Thoracic aorta (tissue), 2 donors: ENCODE data around the gene CCZ1B. TPM values are rescaled to one million over a fixed set of nuclear protein-coding genes. Genes with fewer than 3 reads are reported as not detected.
"Not testable (repeated sequence)": the region's sequence is repeated elsewhere in the genome, so short reads cannot be mapped to it uniquely, and the experiment has no call there.

ENCODE experiments used
- ATAC-seq: fragments of 150-250 bp; one replicate; pipeline ENCODE4 v1.8.0; 2017; ENCODE audit warnings: low read depth; ENCODE audit not compliant: insufficient number of reproducible peaks, low FRiP score
- DNase-seq: peaks from one replicate; pipeline ENCODE4 v3.0.0-alpha.2; 2020; ENCODE audit warnings: low spot score
- H3K27ac ChIP-seq, 2 donors: fragments of 200-600 bp; sonication (generic); 1 replicate in 1 of 2; 2 replicates in 1 of 2; pipeline ENCODE4 v1.5.1; 2016; ENCODE audit warnings: mild to moderate bottlenecking in 2 of 2, moderate library complexity in 2 of 2
- H3K27me3 ChIP-seq: fragments of 200-600 bp; sonication (generic); replicated peaks from 2 replicates; pipeline ENCODE4 v1.6.0; 2016; ENCODE audit warnings: mild to moderate bottlenecking; ENCODE audit not compliant: insufficient read depth
- H3K36me3 ChIP-seq: fragments of 200-600 bp; sonication (generic); one replicate; pipeline ENCODE4 v1.5.1; 2016
- H3K4me1 ChIP-seq, 2 donors: fragments of 200-600 bp; sonication (generic); 1 replicate in 1 of 2; 2 replicates in 1 of 2; pipeline versions ENCODE4 v1.5.1 to v1.6.0; 2016; ENCODE audit warnings: low read depth in 2 of 2, mild to moderate bottlenecking in 1 of 2; ENCODE audit not compliant: control insufficient read depth in 1 of 2
- H3K4me3 ChIP-seq: fragments of 200-600 bp; sonication (generic); 2 replicates; pipeline ENCODE4 v1.5.1; 2016; ENCODE audit warnings: mild to moderate bottlenecking
- H3K9me3 ChIP-seq: fragments of 200-600 bp; sonication (generic); 2 replicates; pipeline ENCODE4 v1.5.1; 2016
- total RNA-seq, 2 donors: library from RNA; depleted of rRNA; stranded (reverse); fragments of >200 nt; gene quantifications; one replicate each; pipeline versions ENCODE4 v1.1.0 to v1.2.3, GENCODE V29; 2016
- TF ChIP-seq, protein P1 (sequence below): fragments of 200-600 bp; sonication (generic); IDR thresholded peaks from one replicate; pipeline ENCODE4 v1.5.1; 2019; ENCODE audit warnings: antibody characterized with exemption

The CCZ1B gene
- total RNA-seq, 2 donors from 2014 or later: 33.7 to 76.2 TPM

DNA sequence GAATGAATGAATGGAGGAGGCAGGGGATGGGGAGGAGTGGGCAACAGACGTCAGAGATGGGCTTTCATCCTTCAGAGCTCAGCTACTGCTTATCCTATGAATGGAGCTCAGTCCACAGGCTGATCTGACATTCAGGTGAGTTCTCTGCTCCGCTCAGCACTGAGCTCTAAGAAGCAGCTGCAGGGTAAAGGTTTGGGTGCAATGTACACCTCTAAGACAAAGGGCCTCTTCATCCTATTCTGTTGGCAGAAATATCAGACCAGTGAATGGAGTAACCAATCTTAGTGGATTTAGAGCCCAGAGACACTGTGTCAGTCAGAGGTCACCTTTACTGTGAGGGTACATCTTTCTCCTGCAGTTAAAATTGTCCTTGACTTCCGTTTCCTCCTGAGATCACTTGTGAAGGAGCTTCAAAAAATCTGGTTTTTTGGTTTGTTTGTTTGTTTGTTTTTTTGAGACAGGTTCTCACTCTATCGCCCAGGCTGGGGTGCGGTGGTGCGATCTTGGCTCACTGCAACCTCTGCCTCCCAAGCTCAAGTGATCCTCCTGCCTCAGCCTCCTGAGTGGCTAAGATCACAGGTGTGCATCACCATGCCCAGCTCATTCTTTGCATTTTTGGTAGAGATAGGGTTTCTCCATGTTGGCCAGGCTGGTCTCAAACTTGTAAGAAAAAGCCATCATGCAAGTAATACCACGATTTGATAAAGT lies 5.1 kb upstream of the CCZ1B start:
- Histone ChIP-seq H3K27me3 (no peaks in the 10 kb centered on the region), H3K9me3 (no peaks in the 10 kb centered on the region), H3K4me1 (no peaks in the 10 kb centered on the region), H3K27ac (no peak overlapping the region), H3K4me3 (no peak overlapping the region), H3K36me3 (no peaks in the 10 kb centered on the region)
- DNase-seq: no peak
- no peak for ATAC-seq
- TF ChIP-seq, protein P1, sequence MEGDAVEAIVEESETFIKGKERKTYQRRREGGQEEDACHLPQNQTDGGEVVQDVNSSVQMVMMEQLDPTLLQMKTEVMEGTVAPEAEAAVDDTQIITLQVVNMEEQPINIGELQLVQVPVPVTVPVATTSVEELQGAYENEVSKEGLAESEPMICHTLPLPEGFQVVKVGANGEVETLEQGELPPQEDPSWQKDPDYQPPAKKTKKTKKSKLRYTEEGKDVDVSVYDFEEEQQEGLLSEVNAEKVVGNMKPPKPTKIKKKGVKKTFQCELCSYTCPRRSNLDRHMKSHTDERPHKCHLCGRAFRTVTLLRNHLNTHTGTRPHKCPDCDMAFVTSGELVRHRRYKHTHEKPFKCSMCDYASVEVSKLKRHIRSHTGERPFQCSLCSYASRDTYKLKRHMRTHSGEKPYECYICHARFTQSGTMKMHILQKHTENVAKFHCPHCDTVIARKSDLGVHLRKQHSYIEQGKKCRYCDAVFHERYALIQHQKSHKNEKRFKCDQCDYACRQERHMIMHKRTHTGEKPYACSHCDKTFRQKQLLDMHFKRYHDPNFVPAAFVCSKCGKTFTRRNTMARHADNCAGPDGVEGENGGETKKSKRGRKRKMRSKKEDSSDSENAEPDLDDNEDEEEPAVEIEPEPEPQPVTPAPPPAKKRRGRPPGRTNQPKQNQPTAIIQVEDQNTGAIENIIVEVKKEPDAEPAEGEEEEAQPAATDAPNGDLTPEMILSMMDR: no peak

DNA sequence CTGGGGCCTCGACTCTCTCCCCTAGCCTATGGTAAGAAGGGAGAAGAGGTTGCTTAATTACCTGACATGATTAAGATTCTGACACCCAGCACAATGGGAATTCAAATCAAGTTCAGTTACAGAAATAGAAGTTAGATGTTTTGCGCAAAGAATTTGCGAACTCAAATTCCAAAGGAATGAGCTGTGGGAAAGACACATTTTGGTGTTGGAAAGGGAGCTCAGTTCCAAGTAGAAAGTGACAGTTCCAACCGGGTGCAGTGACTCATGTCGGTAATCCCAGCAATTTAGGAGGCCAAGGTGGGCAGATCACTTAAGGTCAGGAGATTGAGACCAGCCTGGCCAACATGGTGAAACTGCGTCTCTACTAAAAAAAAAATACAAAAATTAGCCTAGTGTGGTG lies 4.0 kb upstream of the CCZ1B start:
- not testable (repeated sequence) for H3K27ac ChIP-seq, ATAC-seq, DNase-seq, H3K4me3 ChIP-seq, H3K9me3 ChIP-seq, H3K4me1 ChIP-seq, H3K27me3 ChIP-seq, H3K36me3 ChIP-seq

- H3K36me3 ChIP-seq, H3K4me1 ChIP-seq, H3K27me3 ChIP-seq, H3K4me3 ChIP-seq, H3K9me3 ChIP-seq, ATAC-seq, DNase-seq, H3K27ac ChIP-seq: not testable (repeated sequence)
These were observed 3.5 kb upstream of the CCZ1B start for GRCh38 chr7:6829616-6830015.

- not testable (repeated sequence) for H3K36me3 ChIP-seq, H3K27me3 ChIP-seq, DNase-seq, H3K27ac ChIP-seq, H3K4me1 ChIP-seq, H3K4me3 ChIP-seq, H3K9me3 ChIP-seq, ATAC-seq
These were observed 1.1 kb upstream of the CCZ1B start for GRCh38 chr7:6827180-6827579.

- H3K4me3 ChIP-seq: peak overlapping the region; percentile 77
- H3K36me3 ChIP-seq, H3K27ac ChIP-seq, DNase-seq, H3K9me3 ChIP-seq, ATAC-seq, H3K4me1 ChIP-seq, H3K27me3 ChIP-seq: not testable (repeated sequence)
These were observed 594 bp downstream of the CCZ1B start for GRCh38 chr7:6825236-6826125.

- H3K36me3 ChIP-seq: peaks cover 10% of the 10 kb centered on the region
- H3K27ac ChIP-seq, H3K4me3 ChIP-seq, ATAC-seq, H3K9me3 ChIP-seq, H3K27me3 ChIP-seq, H3K4me1 ChIP-seq, DNase-seq: not testable (repeated sequence)
These were observed 4.5 kb downstream of the CCZ1B start for GRCh38 chr7:6821622-6822021.

DNA sequence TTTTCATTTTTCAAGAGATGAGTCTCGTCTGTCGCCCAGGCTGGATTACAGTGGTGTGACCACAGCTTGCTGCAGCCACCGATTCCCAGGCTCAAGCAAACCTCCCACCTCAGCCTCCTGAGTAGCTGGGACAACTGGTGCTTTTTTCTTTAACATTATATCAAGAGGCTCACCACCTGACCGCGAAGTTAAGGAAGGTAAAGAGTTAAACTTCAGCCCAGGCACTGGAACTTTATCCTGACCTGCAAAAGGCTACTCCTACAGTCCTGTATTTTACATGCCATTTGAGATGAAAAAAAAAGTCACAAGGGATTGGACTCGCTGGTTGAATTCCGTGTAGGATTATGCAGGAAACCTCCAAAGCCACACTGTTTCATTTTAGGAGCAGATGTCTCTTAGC lies 10.6 kb downstream of the CCZ1B start:
- not testable (repeated sequence) for H3K4me1 ChIP-seq, ATAC-seq, H3K9me3 ChIP-seq, H3K27ac ChIP-seq, H3K27me3 ChIP-seq, DNase-seq, H3K4me3 ChIP-seq
- H3K36me3 ChIP-seq: peaks cover 18% of the 10 kb centered on the region

DNA sequence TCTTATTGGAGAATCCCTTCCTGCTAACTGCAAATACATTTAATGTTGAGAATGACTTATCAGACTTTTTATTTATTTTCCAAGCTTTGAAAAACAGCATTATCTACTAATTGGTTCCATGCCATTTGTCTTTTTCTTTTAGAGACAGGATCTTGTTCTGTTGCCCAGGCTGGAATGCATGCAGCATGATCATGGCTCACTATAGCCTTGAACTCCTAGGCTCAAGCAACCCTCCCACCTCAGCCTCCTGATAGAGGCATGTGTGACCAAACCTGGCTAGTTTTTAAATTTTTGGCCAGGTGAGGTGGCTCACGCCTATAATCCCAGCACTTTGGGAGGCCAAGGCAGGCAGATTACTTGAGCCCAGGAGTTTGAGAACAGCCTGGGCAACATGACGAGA lies 13.1 kb downstream of the CCZ1B start:
- H3K4me1 ChIP-seq, H3K27me3 ChIP-seq, H3K4me3 ChIP-seq, DNase-seq, H3K27ac ChIP-seq, H3K9me3 ChIP-seq, ATAC-seq: not testable (repeated sequence)
- peaks cover 15% of the 10 kb centered on the region for H3K36me3 ChIP-seq

GRCh38 chr7:6807959-6808358 lies 18.1 kb downstream of the CCZ1B start:
- not testable (repeated sequence) for H3K27me3 ChIP-seq, H3K4me1 ChIP-seq, H3K36me3 ChIP-seq, H3K27ac ChIP-seq, H3K4me3 ChIP-seq, H3K9me3 ChIP-seq, ATAC-seq, DNase-seq

DNA sequence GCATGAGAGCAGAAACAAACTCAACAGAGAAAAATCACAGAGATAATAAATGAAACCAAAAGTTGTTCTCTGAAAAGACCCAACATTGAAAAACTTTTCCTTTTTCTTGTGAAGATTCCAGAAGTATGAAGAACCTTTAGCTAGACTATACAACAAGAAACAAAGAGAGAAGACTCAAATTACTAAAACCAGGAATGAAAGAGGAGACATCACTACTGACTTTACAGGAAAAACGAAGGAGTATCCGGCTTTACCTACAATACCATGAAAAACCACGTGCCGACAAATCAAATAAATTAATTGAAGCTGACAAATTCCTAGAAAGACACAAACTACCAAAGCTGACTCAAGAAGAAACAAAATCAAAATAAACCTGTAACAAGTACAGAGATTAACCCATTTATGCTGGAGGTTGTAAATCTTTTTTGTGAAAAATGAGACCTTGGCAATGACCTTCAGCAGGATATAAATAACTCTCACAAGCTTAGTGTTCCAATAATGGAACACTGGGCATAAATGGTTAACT lies 18.6 kb downstream of the CCZ1B start:
- H3K27me3 ChIP-seq, H3K4me3 ChIP-seq, ATAC-seq, H3K4me1 ChIP-seq, H3K27ac ChIP-seq, H3K36me3 ChIP-seq, H3K9me3 ChIP-seq, DNase-seq: not testable (repeated sequence)

- not testable (repeated sequence) for H3K27ac ChIP-seq, ATAC-seq, H3K27me3 ChIP-seq, H3K9me3 ChIP-seq, DNase-seq, H3K4me3 ChIP-seq, H3K36me3 ChIP-seq, H3K4me1 ChIP-seq
These were observed 25.7 kb downstream of the CCZ1B start for GRCh38 chr7:6800331-6800730.
